GM23248 (cell line): ENCODE measurements around the gene NPTX1.

Experiments
- EZH2 ChIP-seq: fragments of 200-600 bp; sonication (generic); IDR thresholded peaks from 2 replicates; pipeline ENCODE4 v1.6.1; 2018; ENCODE audit warnings: antibody characterized with exemption, mild to moderate bottlenecking; ENCODE audit not compliant: insufficient read depth, poor library complexity, severe bottlenecking
- EZH2phosphoT487 ChIP-seq: fragments of 200-600 bp; sonication (generic); IDR thresholded peaks from 2 replicates; pipeline ENCODE4 v1.6.1; 2018; ENCODE audit warnings: antibody characterized with exemption, moderate library complexity, mild to moderate bottlenecking, low read depth; ENCODE audit not compliant: insufficient read depth

GRCh38 chr17:80418589-80418988 is 57.8 kb downstream of the NPTX1 start:
- TF ChIP-seq EZH2phosphoT487 (no peak), EZH2 (no peak)
